OCI-LY1 (cell line): ENCODE results near the gene UMAD1.

Experiments
- H2AFZ ChIP-seq: fragments of 200-600 bp; sonication (generic), shearing (Covaris generic); 2 replicates; pipeline ENCODE4 v1.6.0; 2014; ENCODE audit warnings: antibody characterized with exemption, mild to moderate bottlenecking, low read length
- H3F3A ChIP-seq: fragments of 200-600 bp; sonication (generic), shearing (Covaris generic); 2 replicates; pipeline ENCODE4 v1.6.0; 2014; ENCODE audit warnings: mild to moderate bottlenecking, antibody characterized with exemption, low read length, moderate library complexity; ENCODE audit not compliant: insufficient read depth
- H3K27ac ChIP-seq: fragments of 200-600 bp; sonication (generic); 2 replicates; pipeline ENCODE4 v1.5.1; 2014; ENCODE audit warnings: low read length, mixed run types, mild to moderate bottlenecking, low read depth; ENCODE audit not compliant: poor library complexity, severe bottlenecking
- H3K27me3 ChIP-seq: fragments of 200-600 bp; sonication (generic); 2 replicates; pipeline ENCODE4 v1.6.0; 2014; ENCODE audit warnings: antibody characterized with exemption, mild to moderate bottlenecking, low read length, moderate library complexity; ENCODE audit not compliant: insufficient read depth
- H3K36me3 ChIP-seq: fragments of 200-600 bp; sonication (generic); 2 replicates; pipeline ENCODE4 v1.6.1; 2014; ENCODE audit warnings: mild to moderate bottlenecking, antibody characterized with exemption, low read length, moderate library complexity, mixed read lengths; ENCODE audit not compliant: insufficient read depth
- H3K4me1 ChIP-seq: fragments of 200-600 bp; sonication (generic); 2 replicates; pipeline ENCODE4 v1.5.1; 2014; ENCODE audit warnings: mild to moderate bottlenecking, low read length, moderate library complexity; ENCODE audit not compliant: insufficient read depth, severe bottlenecking
- H3K4me2 ChIP-seq: fragments of 200-600 bp; sonication (generic), shearing (Covaris generic); 2 replicates; pipeline ENCODE4 v1.6.1; 2014; ENCODE audit warnings: low read length
- H3K4me3 ChIP-seq: fragments of 200-600 bp; sonication (generic); 2 replicates; pipeline ENCODE4 v1.5.1; 2014; ENCODE audit warnings: low read length, low read depth, mild to moderate bottlenecking, mixed read lengths; ENCODE audit not compliant: poor library complexity, severe bottlenecking
- H3K79me2 ChIP-seq: fragments of 200-600 bp; shearing (Covaris generic); 2 replicates; pipeline ENCODE4 v1.6.1; 2016; ENCODE audit warnings: mixed run types, low read length, mixed read lengths; ENCODE audit not compliant: insufficient read depth
- H3K9ac ChIP-seq: fragments of 200-600 bp; sonication (generic), shearing (Covaris generic); 2 replicates; pipeline ENCODE4 v1.6.1; 2014; ENCODE audit warnings: mild to moderate bottlenecking, low read length, mixed read lengths
- H3K9me2 ChIP-seq: fragments of 200-600 bp; sonication (generic), shearing (Covaris generic); 2 replicates; pipeline ENCODE4 v1.6.1; 2014; ENCODE audit warnings: low read depth, mild to moderate bottlenecking, low read length, mixed read lengths
- H3K9me3 ChIP-seq: fragments of 200-600 bp; shearing (Covaris generic); 2 replicates; pipeline ENCODE4 v1.6.1; 2014; ENCODE audit warnings: low read length, mixed read lengths
- H4K20me1 ChIP-seq: fragments of 200-600 bp; sonication (generic), shearing (Covaris generic); 2 replicates; pipeline ENCODE4 v1.6.0; 2016; ENCODE audit warnings: mild to moderate bottlenecking, low read length; ENCODE audit not compliant: insufficient read depth
- EZH2 ChIP-seq: fragments of 200-600 bp; sonication (generic), shearing (Covaris generic); IDR thresholded peaks from 2 replicates; pipeline ENCODE4 v1.8.0; 2017; ENCODE audit warnings: borderline replicate concordance, mixed run types, mild to moderate bottlenecking, antibody characterized with exemption, low read length, moderate library complexity, mixed read lengths
- TF ChIP-seq, protein P1 (sequence below): fragments of 200-600 bp; sonication (generic), shearing (Covaris generic); IDR thresholded peaks from 2 replicates; pipeline ENCODE4 v1.5.1; 2017; ENCODE audit warnings: mild to moderate bottlenecking, antibody characterized with exemption, low read length, moderate library complexity, mixed read lengths

Gene UMAD1

DNA sequence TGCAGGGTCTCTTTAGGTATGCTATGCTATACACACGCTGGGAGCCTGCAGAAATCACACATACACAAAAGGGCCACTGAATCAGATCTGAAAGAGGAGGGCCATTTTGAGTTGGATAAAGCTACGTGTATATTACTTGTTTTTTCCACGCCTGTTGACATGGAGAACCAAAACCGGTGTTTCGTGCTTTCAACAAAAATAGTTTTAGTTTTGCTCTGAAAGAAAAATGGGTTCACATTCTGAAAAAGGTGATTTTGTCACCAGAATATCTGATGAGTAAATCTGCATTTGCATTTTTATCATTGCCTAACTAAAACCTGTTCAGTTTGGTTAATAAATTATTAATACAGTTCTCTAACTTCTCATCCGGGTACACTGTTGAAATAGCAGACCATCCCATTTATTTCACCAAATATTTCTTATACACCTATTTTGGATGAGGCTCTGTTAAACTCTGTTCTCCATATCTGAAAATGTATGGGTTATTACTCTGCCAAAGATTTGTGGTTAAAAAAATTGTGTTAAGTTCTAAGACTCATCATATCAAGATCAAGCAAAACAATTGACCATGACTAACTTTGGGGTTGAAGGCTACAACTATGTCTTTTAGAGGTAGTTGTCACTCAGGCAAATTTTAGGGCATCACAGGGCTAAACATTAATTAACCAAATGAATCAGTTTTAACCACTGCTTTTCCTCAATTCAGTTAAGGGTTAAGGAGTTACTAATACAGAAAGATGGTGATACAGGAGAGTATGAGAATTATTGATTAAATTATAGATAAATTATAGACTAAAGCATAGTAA, 179.1 kb downstream of the UMAD1 start:
- Histone ChIP-seq H2AFZ (0 out of 2 replicates have a peak overlapping the region, but pooled peaks have one; percentile 9), H4K20me1 (no peaks in the 10 kb centered on the region), H3K4me2 (no peak overlapping the region), H3F3A (0 out of 2 replicates have a peak, but pooled peaks cover 4% of the 10 kb centered on the region), H3K9me3 (no peaks in the 10 kb centered on the region), H3K4me1 (peaks cover 64% of the 10 kb centered on the region), H3K79me2 (no peaks in the 10 kb centered on the region), H3K27me3 (no peaks in the 10 kb centered on the region), H3K4me3 (no peak overlapping the region), H3K9ac (no peak overlapping the region; the same call in 1 of the 2 replicates), H3K27ac (peak overlapping the region; percentile 72), H3K36me3 (peaks cover 5% of the 10 kb centered on the region), H3K9me2 (no peaks in the 10 kb centered on the region)
- TF ChIP-seq EZH2: no peak
- TF ChIP-seq, protein P1, sequence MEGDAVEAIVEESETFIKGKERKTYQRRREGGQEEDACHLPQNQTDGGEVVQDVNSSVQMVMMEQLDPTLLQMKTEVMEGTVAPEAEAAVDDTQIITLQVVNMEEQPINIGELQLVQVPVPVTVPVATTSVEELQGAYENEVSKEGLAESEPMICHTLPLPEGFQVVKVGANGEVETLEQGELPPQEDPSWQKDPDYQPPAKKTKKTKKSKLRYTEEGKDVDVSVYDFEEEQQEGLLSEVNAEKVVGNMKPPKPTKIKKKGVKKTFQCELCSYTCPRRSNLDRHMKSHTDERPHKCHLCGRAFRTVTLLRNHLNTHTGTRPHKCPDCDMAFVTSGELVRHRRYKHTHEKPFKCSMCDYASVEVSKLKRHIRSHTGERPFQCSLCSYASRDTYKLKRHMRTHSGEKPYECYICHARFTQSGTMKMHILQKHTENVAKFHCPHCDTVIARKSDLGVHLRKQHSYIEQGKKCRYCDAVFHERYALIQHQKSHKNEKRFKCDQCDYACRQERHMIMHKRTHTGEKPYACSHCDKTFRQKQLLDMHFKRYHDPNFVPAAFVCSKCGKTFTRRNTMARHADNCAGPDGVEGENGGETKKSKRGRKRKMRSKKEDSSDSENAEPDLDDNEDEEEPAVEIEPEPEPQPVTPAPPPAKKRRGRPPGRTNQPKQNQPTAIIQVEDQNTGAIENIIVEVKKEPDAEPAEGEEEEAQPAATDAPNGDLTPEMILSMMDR: no peak

DNA sequence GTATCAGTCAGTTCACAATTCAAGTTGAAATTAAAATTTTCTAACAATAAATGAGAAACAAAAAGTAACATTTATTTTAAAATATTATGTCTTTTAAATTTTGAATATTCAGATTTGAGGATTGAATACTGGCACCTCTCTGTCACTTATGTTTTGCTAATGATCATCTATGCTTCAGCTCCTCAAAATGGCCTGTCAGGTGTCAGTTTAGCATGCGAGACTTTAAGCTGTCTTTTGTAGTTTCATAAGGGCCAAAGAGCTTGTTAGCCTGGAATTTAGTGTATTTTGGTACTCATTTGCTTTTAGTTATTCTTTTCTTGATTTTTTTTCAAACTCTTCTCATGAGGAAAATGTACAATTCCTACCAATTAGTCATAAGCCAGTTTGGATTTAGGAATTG, 179.9 kb downstream of the UMAD1 start:
- peak overlapping the region; percentile 72 for H3K27ac ChIP-seq
- no peak overlapping the region for H3K4me3 ChIP-seq
- no peak overlapping the region for H2AFZ ChIP-seq
- no peaks in the 10 kb centered on the region for H3K79me2 ChIP-seq
- 0 out of 2 replicates have a peak, but pooled peaks cover 4% of the 10 kb centered on the region for H3F3A ChIP-seq
- no peak overlapping the region for H3K4me2 ChIP-seq
- peaks cover 57% of the 10 kb centered on the region for H3K4me1 ChIP-seq
- H3K36me3 ChIP-seq: 0 out of 2 replicates have a peak, but pooled peaks cover 3% of the 10 kb centered on the region
- no peaks in the 10 kb centered on the region for H3K9me3 ChIP-seq
- H3K9ac ChIP-seq: peak overlapping the region; percentile 1; the same call in 1 of the 2 replicates
- no peaks in the 10 kb centered on the region for H3K9me2 ChIP-seq
- H3K27me3 ChIP-seq: no peaks in the 10 kb centered on the region
- H4K20me1 ChIP-seq: no peaks in the 10 kb centered on the region
- TF ChIP-seq, protein P1: no peak
- no peak for TF ChIP-seq EZH2

DNA sequence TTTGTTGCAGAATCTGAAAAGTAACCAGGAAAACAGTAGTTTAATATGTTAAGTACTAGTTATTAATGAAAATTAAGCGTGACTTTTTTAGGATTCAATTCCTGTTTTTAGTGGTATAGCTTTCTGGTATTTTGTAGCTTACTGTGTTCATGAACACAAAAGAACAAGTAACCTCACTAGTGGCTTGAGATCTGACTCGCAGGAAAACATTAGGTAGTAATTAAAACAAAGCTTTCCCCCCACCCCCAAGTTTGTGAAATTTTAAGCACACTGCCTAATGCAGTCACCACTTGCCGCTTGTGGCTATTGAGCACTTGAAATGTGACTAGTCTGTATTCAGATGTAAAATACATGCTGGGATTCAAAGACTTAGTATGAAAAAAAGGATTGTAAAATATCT, 180.4 kb downstream of the UMAD1 start:
- no peak overlapping the region for H2AFZ ChIP-seq
- no peak for TF ChIP-seq EZH2
- TF ChIP-seq, protein P1: no peak

More for the DNA sequence above, 180.4 kb downstream of the UMAD1 start:
- Histone ChIP-seq H3K27ac (peak overlapping the region; percentile 72), H4K20me1 (no peaks in the 10 kb centered on the region), H3K4me1 (peaks cover 51% of the 10 kb centered on the region), H3K9me2 (no peaks in the 10 kb centered on the region), H3K79me2 (no peaks in the 10 kb centered on the region), H3K36me3 (0 out of 2 replicates have a peak, but pooled peaks cover 6% of the 10 kb centered on the region), H3K4me3 (no peak overlapping the region), H3K9me3 (no peaks in the 10 kb centered on the region), H3K4me2 (no peak overlapping the region), H3F3A (0 out of 2 replicates have a peak, but pooled peaks cover 4% of the 10 kb centered on the region), H3K27me3 (no peaks in the 10 kb centered on the region), H3K9ac (no peak overlapping the region; the same call in 1 of the 2 replicates)
